H1 (cell line): ENCODE measurements around the gene TRIM4. TPM values are rescaled to one million over a fixed set of nuclear protein-coding genes. Genes with fewer than 3 reads are reported as not detected.

ENCODE experiments used
- CTCF ChIA-PET: fragments of 300-600 bp; sonication (Branson Sonifier 250); formaldehyde crosslinking; loops from one replicate; lab custom pipeline; 2021; ENCODE audit not compliant: partially characterized antibody; lab: Charles Lee
- POLR2A ChIA-PET: fragments of 300-600 bp; sonication (Branson Sonifier 250); formaldehyde crosslinking; loops from one replicate; lab custom pipeline; 2021; ENCODE audit warnings: inconsistent platforms; ENCODE audit not compliant: partially characterized antibody; lab: Charles Lee
- DNase-seq, 2 experiments: peaks; one replicate each; pipeline versions ENCODE4 v3.0.0 to v3.0.0-alpha.2; 2010 to 2022; ENCODE audit warnings: low spot score in 2 of 2, low read depth in 1 of 2, mixed read lengths in 1 of 2
- FAIRE-seq: peaks from 2 replicates; lab custom pipeline; 2011; peaks lifted over from hg19 to GRCh38; lab: Jason Lieb, UNC
- H2AFZ ChIP-seq: 2 replicates; pipeline ENCODE4 v1.8.1; 2012; ENCODE audit warnings: low read length, inconsistent platforms
- H2AK5ac ChIP-seq: 2 replicates; pipeline ENCODE4 v1.6.1; 2013; ENCODE audit warnings: low read depth, low read length
- H2BK120ac ChIP-seq: replicated peaks from 2 replicates; pipeline ENCODE3; 2013; ENCODE audit warnings: low read depth, low read length, inconsistent platforms
- H2BK12ac ChIP-seq: 2 replicates; pipeline ENCODE4 v1.6.1; 2013; ENCODE audit warnings: low read depth, low read length
- H2BK15ac ChIP-seq: 2 replicates; pipeline ENCODE4 v1.6.1; 2013; ENCODE audit warnings: low read length
- H2BK20ac ChIP-seq: 2 replicates; pipeline ENCODE4 v1.6.1; 2013; ENCODE audit warnings: low read length
- H2BK5ac ChIP-seq: 2 replicates; pipeline ENCODE4 v1.6.1; 2013; ENCODE audit warnings: low read depth, low read length
- H3K14ac ChIP-seq: 2 replicates; pipeline ENCODE4 v1.6.1; 2013; ENCODE audit warnings: inconsistent platforms; ENCODE audit not compliant: insufficient read length
- H3K18ac ChIP-seq: 2 replicates; pipeline ENCODE4 v1.6.1; 2013; ENCODE audit warnings: low read length; ENCODE audit errors: extremely low read depth
- H3K23ac ChIP-seq: 2 replicates; pipeline ENCODE4 v1.6.1; 2013; ENCODE audit warnings: inconsistent platforms; ENCODE audit not compliant: insufficient read length
- H3K23me2 ChIP-seq: 2 replicates; pipeline ENCODE4 v1.6.1; 2013; ENCODE audit warnings: low read depth, low read length
- H3K27ac ChIP-seq: 2 replicates; pipeline ENCODE4 v1.6.1; 2011; ENCODE audit warnings: low read depth, low read length, inconsistent platforms
- H3K27me3 ChIP-seq, 4 experiments: replicated peaks in 1 of 4; 1 replicate in 1 of 4; 2 replicates in 3 of 4; pipeline versions ENCODE4 v1.6.1 to v1.8.1; 2011 to 2013; ENCODE audit warnings: low read length in 3 of 4, mild to moderate bottlenecking in 3 of 4, inconsistent platforms in 2 of 4, mixed read lengths in 2 of 4, moderate library complexity in 1 of 4; ENCODE audit not compliant: control insufficient read depth in 3 of 4, insufficient read depth in 3 of 4; ENCODE audit errors: extremely low read depth in 1 of 4
- H3K36me3 ChIP-seq, 4 experiments: 2 replicates each; pipeline versions ENCODE4 v1.6.1 to v1.8.1; 2011 to 2013; ENCODE audit warnings: mild to moderate bottlenecking in 4 of 4, low read length in 3 of 4, moderate library complexity in 2 of 4, control low read depth in 1 of 4, inconsistent platforms in 1 of 4; ENCODE audit not compliant: insufficient read depth in 4 of 4, control insufficient read depth in 2 of 4
- H3K4ac ChIP-seq: replicated peaks from 2 replicates; pipeline ENCODE3; 2013; ENCODE audit warnings: low read length, low read depth, mixed read lengths, inconsistent platforms; ENCODE audit not compliant: insufficient read length
- H3K4me1 ChIP-seq, 4 experiments: replicated peaks in 1 of 4; 1 replicate in 1 of 4; 2 replicates in 3 of 4; pipeline versions ENCODE4 v1.6.1 to v1.8.1; 2011 to 2013; ENCODE audit warnings: low read length in 3 of 4, inconsistent platforms in 2 of 4, mixed read lengths in 1 of 4; ENCODE audit not compliant: insufficient read depth in 4 of 4, control insufficient read depth in 3 of 4
- H3K4me2 ChIP-seq, 2 experiments: 2 replicates each; pipeline versions ENCODE4 v1.6.1 to v1.8.1; 2011 to 2013; ENCODE audit warnings: low read depth in 2 of 2, low read length in 2 of 2, control low read depth in 1 of 2, inconsistent platforms in 1 of 2, mild to moderate bottlenecking in 1 of 2; ENCODE audit not compliant: insufficient read depth in 1 of 2
- H3K4me3 ChIP-seq, 4 experiments: fragments of 200-600, 300-600 bp in 1 of 4; sonication (generic), shearing (Covaris generic), sonication (Bioruptor Twin) in 1 of 4; 2 replicates each; pipeline versions ENCODE4 v1.5.1 to v1.8.1; 2011 to 2016; ENCODE audit warnings: low read length in 4 of 4, low read depth in 3 of 4, control low read depth in 2 of 4, inconsistent platforms in 2 of 4, mild to moderate bottlenecking in 2 of 4, mixed read lengths in 1 of 4, moderate library complexity in 1 of 4; ENCODE audit not compliant: insufficient read depth in 2 of 4; ENCODE audit errors: extremely low read depth in 1 of 4
- H3K56ac ChIP-seq: replicated peaks from 2 replicates; pipeline ENCODE3; 2013; ENCODE audit warnings: low read depth, mild to moderate bottlenecking, mixed read lengths, low read length, inconsistent platforms; ENCODE audit not compliant: insufficient read length
- H3K79me1 ChIP-seq: 2 replicates; pipeline ENCODE4 v1.6.1; 2013; ENCODE audit warnings: low read depth, low read length, control low read depth
- H3K79me2 ChIP-seq, 2 experiments: 2 replicates each; pipeline versions ENCODE4 v1.6.1 to v1.8.1; 2012 to 2013; ENCODE audit warnings: low read length in 2 of 2, mild to moderate bottlenecking in 2 of 2, inconsistent platforms in 1 of 2; ENCODE audit not compliant: insufficient read depth in 2 of 2, control insufficient read depth in 1 of 2
- H3K9ac ChIP-seq, 4 experiments: replicated peaks in 1 of 4; 1 replicate in 1 of 4; 2 replicates in 3 of 4; pipeline versions ENCODE4 v1.6.1 to v1.8.1; 2011 to 2013; ENCODE audit warnings: low read depth in 3 of 4, low read length in 3 of 4, control low read depth in 2 of 4, mild to moderate bottlenecking in 2 of 4, moderate library complexity in 2 of 4, inconsistent platforms in 1 of 4; ENCODE audit errors: extremely low read depth in 1 of 4
- H3K9me3 ChIP-seq, 2 experiments: 2 replicates each; pipeline versions ENCODE4 v1.6.1 to v1.8.1; 2012 to 2013; ENCODE audit warnings: mild to moderate bottlenecking in 2 of 2, moderate library complexity in 2 of 2, control low read depth in 1 of 2, inconsistent platforms in 1 of 2, low read depth in 1 of 2, low read length in 1 of 2, mixed read lengths in 1 of 2; ENCODE audit not compliant: insufficient read depth in 2 of 2
- H4K20me1 ChIP-seq, 2 experiments: replicated peaks in 1 of 2; 2 replicates each; pipeline versions ENCODE3 to v1.8.1; 2011 to 2013; ENCODE audit warnings: inconsistent platforms in 2 of 2, low read length in 2 of 2, mild to moderate bottlenecking in 1 of 2; ENCODE audit not compliant: insufficient read depth in 2 of 2, control insufficient read depth in 1 of 2
- H4K5ac ChIP-seq: 2 replicates; pipeline ENCODE4 v1.6.1; 2013; ENCODE audit warnings: low read length, low read depth, mixed read lengths, inconsistent platforms; ENCODE audit not compliant: insufficient read length
- H4K8ac ChIP-seq: 2 replicates; pipeline ENCODE4 v1.8.0; 2013; ENCODE audit warnings: mild to moderate bottlenecking, moderate library complexity, low read length, inconsistent platforms; ENCODE audit not compliant: insufficient read depth; ENCODE audit errors: extremely low read depth
- H4K91ac ChIP-seq: replicated peaks from 2 replicates; pipeline ENCODE3; 2013; ENCODE audit warnings: low read length, mixed read lengths, inconsistent platforms; ENCODE audit not compliant: insufficient read length
- ASH2L ChIP-seq: fragments of 200-600, 300-600 bp; sonication (generic); IDR thresholded peaks from one replicate; pipeline ENCODE4 v1.7.1; 2017; ENCODE audit warnings: low read length
- CHD1 ChIP-seq: IDR thresholded peaks from 2 replicates; pipeline ENCODE4 v1.6.1; 2012; ENCODE audit warnings: low read depth, low read length, improper control_type of control experiment
- FOSL1 ChIP-seq: IDR thresholded peaks from 2 replicates; pipeline ENCODE4 v1.6.1; 2011; ENCODE audit warnings: mild to moderate bottlenecking, low read depth, low read length, moderate library complexity; ENCODE audit not compliant: insufficient read depth
- GABPA ChIP-seq: IDR thresholded peaks from 2 replicates; pipeline ENCODE4 v1.6.1; 2011; ENCODE audit warnings: mild to moderate bottlenecking, low read length, moderate library complexity, borderline replicate concordance; ENCODE audit not compliant: insufficient read depth
- POLR2AphosphoS5 ChIP-seq: IDR thresholded peaks from 2 replicates; pipeline ENCODE4 v1.6.1; 2011; ENCODE audit warnings: low read depth, low read length
- RAD21 ChIP-seq, 2 experiments: IDR thresholded peaks in 1 of 2; conservative IDR thresholded peaks in 1 of 2; 2 replicates each; pipeline ENCODE4 v1.6.1; 2011; ENCODE audit warnings: low read depth in 2 of 2, low read length in 2 of 2, improper control_type of control experiment in 1 of 2, inconsistent platforms in 1 of 2, mild to moderate bottlenecking in 1 of 2, moderate library complexity in 1 of 2
- USF2 ChIP-seq: IDR thresholded peaks from 2 replicates; pipeline ENCODE4 v1.6.1; 2011; ENCODE audit warnings: low read length, improper control_type of control experiment
- polyA plus RNA-seq, 7 experiments: library from polyadenylated mRNA; depleted of rRNA in 3 of 7; stranded (reverse) in 5 of 7; unstranded in 2 of 7; fragments of >200 nt in 5 of 7; fragments of 200-250 nt in 2 of 7; gene quantifications; 1 replicate in 5 of 7; 2 replicates in 1 of 7; 4 replicates in 1 of 7; pipeline versions ENCODE4 v1.2.1 to v1.2.3, GENCODE V29; 2011 to 2013; ENCODE audit warnings: missing spikeins in 2 of 7, mixed read lengths in 2 of 7
- total RNA-seq: library from RNA; stranded (reverse); fragmentation: NEBNext Ultra II Directional; extraction: Animal tissue kit (Norgen Biotek cat#: 25700); gene quantifications from 2 replicates; pipeline ENCODE4 v1.2.1, GENCODE V29; 2021

Gene TRIM4
- total and polyA plus RNA-seq, 2 of the 8 experiments (the other 6 are each of a cell fraction or from before 2014, with no cell fraction given): 0.03 to 7.3 TPM

- Histone ChIP-seq H2BK120ac (no peak overlapping the region), H3K9ac (no peak overlapping the region), H3K23me2 (no peaks in the 10 kb centered on the region), H4K91ac (no peak overlapping the region), H3K27me3 (no peaks in the 10 kb centered on the region), H3K4me2 (no peak overlapping the region), H2AK5ac (no peak overlapping the region), H4K20me1 (no peaks in the 10 kb centered on the region), H2BK12ac (no peak overlapping the region), H3K4ac (no peak overlapping the region), H3K4me3 (no peak overlapping the region), H3K27ac (no peak overlapping the region), H2BK5ac (no peak overlapping the region), H3K56ac (no peak overlapping the region), H2BK15ac (no peak overlapping the region), H3K18ac (no peak overlapping the region), H3K4me1 (peaks cover 0 to 6% (median 3%) of the 10 kb centered on the region in 4 experiments; a peak in 4 of 7 replicates), H2AFZ (no peak overlapping the region), H3K36me3 (no peaks in the 10 kb centered on the region), H3K14ac (no peak overlapping the region), H4K5ac (no peak overlapping the region), H4K8ac (no peak overlapping the region), H2BK20ac (no peak overlapping the region), H3K23ac (no peak overlapping the region), H3K79me1 (no peaks in the 10 kb centered on the region), H3K79me2 (no peaks in the 10 kb centered on the region), H3K9me3 (peaks cover 3 to 4% of the 10 kb centered on the region in 2 experiments; a peak in 1 of 4 replicates)
- DNase-seq: no peak
- no peak for FAIRE-seq
- ChIA-PET CTCF (interaction anchor here (0.5 to 1.1 kb wide), 4 partner anchors 11 to 64 kb away, joined by 3 read pairs; no protein-coding TSS in a partner anchor), POLR2A (no interaction called here)
- TF ChIP-seq USF2 (no peak), ASH2L (no peak), GABPA (no peak), RAD21 (IDR thresholded peaks at IDR 0.05 in 1 of 2, conservative IDR thresholded peaks at IDR 0.05 in 1 of 2; ENCODE audit: low read depth in 2 of 2, low read length in 2 of 2) (no peak), FOSL1 (no peak), POLR2AphosphoS5 (no peak), CHD1 (no peak)
Measured at GRCh38 chr7:99926321-99926720, 7.0 kb upstream of the TRIM4 start.
